Measurements from ENCODE around the gene UNC80. TPM values are rescaled to one million over a fixed set of nuclear protein-coding genes. Genes with fewer than 3 reads are reported as not detected.

Gene UNC80
- polyA plus RNA-seq, 1 donor (not counting 4 experiments of a cell fraction or from before 2014, with no cell fraction given) = 0.13 TPM

DNA sequence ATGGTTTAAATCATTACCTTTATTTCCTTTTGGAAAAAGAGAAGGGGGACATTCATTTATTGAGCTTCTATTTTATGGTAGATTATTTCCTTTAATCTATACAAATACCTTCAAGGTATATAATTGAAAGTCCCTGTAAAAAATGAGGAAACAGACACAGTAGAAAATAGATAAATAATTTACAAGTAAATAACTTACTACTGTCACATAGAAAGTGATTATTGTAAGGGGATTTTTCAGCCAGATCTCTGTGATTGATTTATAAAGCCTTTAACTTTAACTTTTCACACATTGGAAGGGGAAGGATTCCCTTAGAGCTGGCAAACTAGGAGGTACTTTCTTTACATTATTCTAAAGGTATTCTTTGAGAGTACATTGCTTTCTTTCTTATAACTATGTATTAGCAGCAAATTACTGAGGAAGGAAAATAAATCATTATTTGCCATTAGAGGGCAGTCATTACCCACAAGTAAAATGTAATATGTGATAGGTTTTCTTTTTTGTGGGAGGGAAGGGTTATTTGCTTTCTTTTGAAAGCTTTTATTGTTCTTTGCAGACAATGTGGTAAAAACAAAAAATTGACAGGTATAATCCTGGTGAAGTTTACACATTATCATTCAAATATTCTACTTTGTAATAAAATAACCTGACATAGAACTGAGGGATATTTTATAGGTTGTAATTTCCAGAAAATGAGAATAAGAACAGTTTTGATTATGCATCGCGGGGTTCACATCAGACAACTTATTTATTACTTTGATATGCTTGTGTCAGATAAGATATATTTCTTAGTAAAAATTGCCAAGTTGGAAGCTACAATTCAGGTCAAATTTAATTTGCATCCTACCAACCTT, 206.0 kb downstream of the UNC80 start:
- DNase-seq (ENCODE audit: low read depth, low spot score) = no peak
- Histone ChIP-seq H3K9me1 (ENCODE audit: control insufficient read depth, extremely low read depth, insufficient read depth, low read length) (no peaks in the 10 kb centered on the region), H3K9ac (ENCODE audit: control insufficient read depth, extremely low read depth, insufficient read depth, low read length) (no peak overlapping the region), H3K4me3 (ENCODE audit: control insufficient read depth in 2 of 3, extremely low read depth in 1 of 3, insufficient read depth in 2 of 3, low read depth in 1 of 3, low read length in 3 of 3) (no peak overlapping the region), H3K4me2 (ENCODE audit: control insufficient read depth, extremely low read depth, insufficient read depth, low read depth, low read length) (no peak overlapping the region), H3K4me1 (ENCODE audit: control insufficient read depth, extremely low read depth, insufficient read depth, low read length) (peaks cover 4% of the 10 kb centered on the region), H3K36me3 (ENCODE audit: control insufficient read depth in 2 of 2, extremely low read depth in 1 of 2, insufficient read depth in 2 of 2, low read length in 2 of 2) (no peaks in the 10 kb centered on the region), H4K20me1 (ENCODE audit: control insufficient read depth, extremely low read depth, insufficient read depth, low read length) (no peaks in the 10 kb centered on the region), H3K79me2 (ENCODE audit: control insufficient read depth, insufficient read depth, low read length) (no peaks in the 10 kb centered on the region), H2AFZ (ENCODE audit: control insufficient read depth, low read length) (no peak overlapping the region), H3K9me3 (ENCODE audit: control insufficient read depth, low read depth, low read length) (no peaks in the 10 kb centered on the region), H3K27ac (ENCODE audit: control insufficient read depth, insufficient read depth, low read length) (no peak overlapping the region), H3K27me3 (ENCODE audit: control insufficient read depth, extremely low read depth, insufficient read depth, low read length) (no peaks in the 10 kb centered on the region)
- FAIRE-seq = no peak
- dilution Hi-C loops (cut with MboI; ENCODE audit: extremely low pct_ligation_motif_present, low sequenced_read_pairs) = no loop called here
- TF ChIP-seq, protein P1, sequence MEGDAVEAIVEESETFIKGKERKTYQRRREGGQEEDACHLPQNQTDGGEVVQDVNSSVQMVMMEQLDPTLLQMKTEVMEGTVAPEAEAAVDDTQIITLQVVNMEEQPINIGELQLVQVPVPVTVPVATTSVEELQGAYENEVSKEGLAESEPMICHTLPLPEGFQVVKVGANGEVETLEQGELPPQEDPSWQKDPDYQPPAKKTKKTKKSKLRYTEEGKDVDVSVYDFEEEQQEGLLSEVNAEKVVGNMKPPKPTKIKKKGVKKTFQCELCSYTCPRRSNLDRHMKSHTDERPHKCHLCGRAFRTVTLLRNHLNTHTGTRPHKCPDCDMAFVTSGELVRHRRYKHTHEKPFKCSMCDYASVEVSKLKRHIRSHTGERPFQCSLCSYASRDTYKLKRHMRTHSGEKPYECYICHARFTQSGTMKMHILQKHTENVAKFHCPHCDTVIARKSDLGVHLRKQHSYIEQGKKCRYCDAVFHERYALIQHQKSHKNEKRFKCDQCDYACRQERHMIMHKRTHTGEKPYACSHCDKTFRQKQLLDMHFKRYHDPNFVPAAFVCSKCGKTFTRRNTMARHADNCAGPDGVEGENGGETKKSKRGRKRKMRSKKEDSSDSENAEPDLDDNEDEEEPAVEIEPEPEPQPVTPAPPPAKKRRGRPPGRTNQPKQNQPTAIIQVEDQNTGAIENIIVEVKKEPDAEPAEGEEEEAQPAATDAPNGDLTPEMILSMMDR (optimal IDR thresholded peaks at IDR 0.05 in 1 of 3, IDR thresholded peaks at IDR 0.05 in 1 of 3, conservative IDR thresholded peaks at IDR 0.05 in 1 of 3; ENCODE audit: extremely low read depth in 1 of 3, insufficient read depth in 2 of 3, low read length in 3 of 3) = peak in 2 of 3 experiments; percentile 16 to 33
- no peak for TF ChIP-seq EZH2 (IDR thresholded peaks at IDR 0.05; ENCODE audit: low read length)

DNA sequence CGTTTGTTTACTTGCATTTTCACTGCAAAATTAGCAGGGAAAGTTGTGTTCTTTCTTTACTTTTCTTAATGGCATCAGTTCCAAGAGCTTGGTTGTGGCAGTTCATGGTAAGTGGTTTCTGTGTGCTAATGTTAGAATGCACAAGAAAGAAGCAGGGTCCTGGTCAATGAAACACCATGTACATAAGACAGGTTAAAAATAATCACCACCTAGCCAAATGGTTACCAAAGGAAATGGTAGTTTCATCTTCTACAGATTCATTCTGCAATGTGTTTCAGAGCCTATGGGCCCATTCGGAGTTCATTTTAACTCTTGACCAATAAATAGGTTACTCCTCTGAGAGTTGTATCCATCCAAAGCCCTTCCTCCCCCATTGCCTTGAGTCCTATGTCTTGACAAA, 212.7 kb downstream of the UNC80 start:
- FAIRE-seq (no peak), DNase-seq (ENCODE audit: low read depth, low spot score) (no peak)
- H2AFZ ChIP-seq (ENCODE audit: control insufficient read depth, low read length) = no peak overlapping the region
- H3K9me3 ChIP-seq (ENCODE audit: control insufficient read depth, low read depth, low read length) = no peaks in the 10 kb centered on the region
- no peaks in the 10 kb centered on the region for H4K20me1 ChIP-seq (ENCODE audit: control insufficient read depth, extremely low read depth, insufficient read depth, low read length)
- no peak for TF ChIP-seq EZH2 (IDR thresholded peaks at IDR 0.05; ENCODE audit: low read length)
- TF ChIP-seq, protein P1 (optimal IDR thresholded peaks at IDR 0.05 in 1 of 3, IDR thresholded peaks at IDR 0.05 in 1 of 3, conservative IDR thresholded peaks at IDR 0.05 in 1 of 3; ENCODE audit: extremely low read depth in 1 of 3, insufficient read depth in 2 of 3, low read length in 3 of 3) = no peak
- dilution Hi-C loops (cut with MboI; ENCODE audit: extremely low pct_ligation_motif_present, low sequenced_read_pairs) = no loop called here
- H3K79me2 ChIP-seq (ENCODE audit: control insufficient read depth, insufficient read depth, low read length) = no peaks in the 10 kb centered on the region
- H3K27me3 ChIP-seq (ENCODE audit: control insufficient read depth, extremely low read depth, insufficient read depth, low read length) = no peaks in the 10 kb centered on the region
- no peak overlapping the region for H3K9ac ChIP-seq (ENCODE audit: control insufficient read depth, extremely low read depth, insufficient read depth, low read length)
- H3K27ac ChIP-seq (ENCODE audit: control insufficient read depth, insufficient read depth, low read length) = no peak overlapping the region
- no peaks in the 10 kb centered on the region for H3K4me1 ChIP-seq (ENCODE audit: control insufficient read depth, extremely low read depth, insufficient read depth, low read length)
- no peaks in the 10 kb centered on the region for H3K36me3 ChIP-seq (ENCODE audit: control insufficient read depth in 2 of 2, extremely low read depth in 1 of 2, insufficient read depth in 2 of 2, low read length in 2 of 2)
- H3K4me2 ChIP-seq (ENCODE audit: control insufficient read depth, extremely low read depth, insufficient read depth, low read depth, low read length) = no peak overlapping the region
- H3K9me1 ChIP-seq (ENCODE audit: control insufficient read depth, extremely low read depth, insufficient read depth, low read length) = no peaks in the 10 kb centered on the region
- no peak overlapping the region for H3K4me3 ChIP-seq (ENCODE audit: control insufficient read depth in 2 of 3, extremely low read depth in 1 of 3, insufficient read depth in 2 of 3, low read depth in 1 of 3, low read length in 3 of 3)

Measured in keratinocyte (primary cell).